SK-N-MC (cell line): Measurements from ENCODE around the gene RDH11.

Experiments used
- DNase-seq: peaks from one replicate; pipeline ENCODE4 v3.0.0-alpha.2; 2011; ENCODE audit warnings: low read depth, low spot score
- H3K27ac ChIP-seq: fragments of 200-600 bp; sonication (generic); 2 replicates; pipeline ENCODE4 v1.5.1; 2016; ENCODE audit warnings: mixed run types
- H3K36me3 ChIP-seq: fragments of 200-600 bp; sonication (generic); 2 replicates; pipeline ENCODE4 v1.6.1; 2017; ENCODE audit warnings: antibody characterized with exemption, low read length, mixed read lengths; ENCODE audit not compliant: insufficient read depth
- H3K4me3 ChIP-seq: fragments of 200-600 bp; sonication (generic); 2 replicates; pipeline ENCODE4 v1.5.1; 2016
- H3K9ac ChIP-seq: fragments of 200-600 bp; sonication (generic); 2 replicates; pipeline ENCODE4 v1.8.0; 2017; ENCODE audit warnings: mixed run types, mixed read lengths; ENCODE audit not compliant: insufficient read length
- H3K9me3 ChIP-seq: fragments of 200-600 bp; sonication (generic); 2 replicates; pipeline ENCODE4 v1.6.1; 2017; ENCODE audit warnings: low read depth, mild to moderate bottlenecking, antibody characterized with exemption, low read length, moderate library complexity, mixed read lengths
- EZH2 ChIP-seq: fragments of 200-600 bp; sonication (generic); IDR thresholded peaks from one replicate; pipeline ENCODE4 v1.6.1; 2017; ENCODE audit warnings: antibody characterized with exemption
- FOXP2 ChIP-seq: optimal IDR thresholded peaks from 2 replicates; pipeline ENCODE3; 2011; ENCODE audit warnings: mild to moderate bottlenecking, moderate library complexity; ENCODE audit not compliant: insufficient read depth; ENCODE audit errors: extremely low read length, control extremely low read depth
- POLR2AphosphoS5 ChIP-seq: IDR thresholded peaks from 2 replicates; pipeline ENCODE4 v1.6.1; 2012; ENCODE audit warnings: mild to moderate bottlenecking, low read depth, low read length, borderline replicate concordance

RDH11 gene, protein sequence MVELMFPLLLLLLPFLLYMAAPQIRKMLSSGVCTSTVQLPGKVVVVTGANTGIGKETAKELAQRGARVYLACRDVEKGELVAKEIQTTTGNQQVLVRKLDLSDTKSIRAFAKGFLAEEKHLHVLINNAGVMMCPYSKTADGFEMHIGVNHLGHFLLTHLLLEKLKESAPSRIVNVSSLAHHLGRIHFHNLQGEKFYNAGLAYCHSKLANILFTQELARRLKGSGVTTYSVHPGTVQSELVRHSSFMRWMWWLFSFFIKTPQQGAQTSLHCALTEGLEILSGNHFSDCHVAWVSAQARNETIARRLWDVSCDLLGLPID

DNA sequence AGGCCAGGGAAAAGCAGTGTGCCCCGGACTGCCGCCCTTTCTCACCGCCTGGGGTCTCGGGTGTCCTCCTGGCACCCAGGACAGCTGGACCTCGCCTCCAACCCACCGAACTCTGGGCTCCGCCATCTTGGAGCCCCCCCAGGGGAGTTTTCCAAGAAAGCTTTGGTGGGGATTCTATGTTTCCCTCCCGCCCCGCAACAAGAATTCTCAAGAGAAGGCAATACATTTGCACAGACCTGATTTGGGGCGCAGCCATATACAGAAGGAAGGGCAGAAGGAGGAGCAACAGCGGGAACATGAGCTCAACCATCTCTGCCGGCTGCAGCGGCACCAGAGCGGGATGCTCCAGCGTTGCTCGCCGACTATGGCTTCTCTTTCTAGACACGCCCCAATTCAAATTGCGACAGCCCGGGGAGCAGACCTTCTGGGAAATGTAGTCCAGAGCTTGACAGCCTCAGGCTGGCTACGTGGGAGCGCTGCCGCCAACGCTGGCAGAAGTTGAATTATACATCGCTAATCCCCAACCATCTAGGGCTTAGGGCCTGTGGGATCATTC, at the start of gene RDH11:
Gene RDH11 (minus strand): TSS at position 371 of the 556 bp plus-strand sequence. CDS start 61 bp downstream, at position 310.
- Histone ChIP-seq H3K27ac (peak within 1 kb of the TSS; percentile 38; the same call in 1 of the 2 replicates), H3K36me3 (peaks cover 26% of the 10 kb centered on the region), H3K9ac (peak within 1 kb of the TSS; percentile 79), H3K4me3 (peak within 1 kb of the TSS; percentile 94), H3K9me3 (no peaks in the 10 kb centered on the region)
- peak; percentile 95 for TF ChIP-seq POLR2AphosphoS5
- no peak for TF ChIP-seq FOXP2
- no peak for TF ChIP-seq EZH2
- peak; percentile 78 for DNase-seq

DNA sequence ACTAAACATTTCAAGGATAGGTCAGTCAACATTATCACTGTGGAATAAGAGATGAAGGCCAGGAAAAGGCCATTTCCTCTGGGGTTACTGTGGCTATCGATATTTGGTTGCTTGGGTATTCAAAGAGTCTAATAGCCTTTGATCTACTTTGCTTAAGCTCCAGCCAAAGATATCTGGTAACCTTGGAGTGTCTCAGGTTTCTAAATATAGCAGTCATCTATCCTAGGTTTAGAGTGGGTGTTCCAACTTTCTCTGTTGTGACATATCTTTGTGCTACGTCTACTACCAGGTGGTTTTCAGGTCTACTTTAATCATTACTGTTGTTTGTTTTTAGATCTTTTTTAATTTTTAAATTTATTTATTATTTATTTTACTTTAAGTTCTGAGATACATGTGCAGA, 48.5 kb upstream of the RDH11 start:
- no peaks in the 10 kb centered on the region for H3K36me3 ChIP-seq
- TF ChIP-seq POLR2AphosphoS5 (no peak), EZH2 (no peak)

DNA sequence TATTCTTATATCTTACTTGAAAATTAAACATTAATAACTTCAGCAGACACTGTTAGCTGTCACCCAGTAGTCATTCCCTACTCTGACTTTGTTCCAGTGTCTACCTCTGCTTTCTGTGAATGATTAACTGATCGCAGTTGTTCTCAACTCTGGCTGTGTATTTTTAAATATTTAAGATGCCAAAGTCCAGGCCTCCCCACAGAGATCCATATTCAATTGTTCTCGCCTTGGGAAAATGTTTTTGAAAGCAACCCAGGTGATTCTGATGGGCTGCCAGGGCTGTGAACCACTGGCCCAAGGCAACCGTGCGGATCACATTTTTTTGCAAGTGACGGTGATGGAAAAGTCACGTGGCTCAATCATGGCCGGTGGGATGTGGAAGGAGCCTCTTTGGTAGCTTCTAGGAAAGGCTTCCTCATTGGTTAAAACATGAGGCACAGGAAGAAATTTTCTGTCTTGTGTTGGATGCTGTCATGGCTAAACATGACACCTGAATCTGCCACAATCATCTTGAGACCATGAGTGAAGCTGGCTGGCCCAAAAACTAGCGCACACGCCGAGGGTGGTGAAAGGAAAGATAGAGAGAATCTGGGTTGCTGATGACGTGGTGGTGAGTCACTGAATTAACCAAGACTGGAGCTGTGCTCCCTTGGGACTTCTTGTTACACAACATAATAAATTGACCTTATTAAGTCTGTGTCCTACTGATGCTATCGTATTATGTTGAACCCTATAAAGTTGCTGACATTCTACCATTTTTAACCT, 43.4 kb upstream of the RDH11 start:
- Histone ChIP-seq H3K36me3 (no peaks in the 10 kb centered on the region), H3K4me3 (no peak overlapping the region), H3K9me3 (no peaks in the 10 kb centered on the region), H3K27ac (no peak overlapping the region), H3K9ac (no peak overlapping the region)
- TF ChIP-seq POLR2AphosphoS5 (no peak), FOXP2 (no peak), EZH2 (no peak)
- peak; percentile 22 for DNase-seq

More for the DNA sequence above, 48.5 kb upstream of the RDH11 start:
- Histone ChIP-seq H3K27ac (no peak overlapping the region), H3K9me3 (no peaks in the 10 kb centered on the region), H3K9ac (no peak overlapping the region), H3K4me3 (no peak overlapping the region)
- DNase-seq = no peak

DNA sequence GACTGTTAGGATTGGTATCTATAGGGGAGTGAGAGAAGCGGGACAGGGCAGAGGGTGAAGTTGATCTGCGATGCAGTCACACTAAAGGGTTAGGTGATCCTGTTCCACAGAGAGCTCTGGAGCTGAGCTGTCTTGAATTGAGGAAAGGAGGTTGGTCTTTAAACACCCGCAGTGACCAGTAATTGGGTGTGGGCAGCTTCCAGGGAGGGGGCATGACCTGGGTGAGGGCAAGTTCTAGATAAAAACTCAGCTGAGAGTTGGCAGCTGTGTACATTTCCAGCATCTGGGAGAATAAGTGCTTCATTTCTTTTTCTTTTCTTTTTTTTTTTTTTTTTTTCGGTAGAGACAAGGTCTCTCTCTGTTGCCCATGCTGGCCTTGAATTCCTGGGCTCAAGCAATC, 41.2 kb upstream of the RDH11 start:
- Histone ChIP-seq H3K9ac (no peak overlapping the region), H3K9me3 (no peaks in the 10 kb centered on the region), H3K27ac (no peak overlapping the region), H3K4me3 (no peak overlapping the region), H3K36me3 (no peaks in the 10 kb centered on the region)
- DNase-seq = no peak
- TF ChIP-seq POLR2AphosphoS5 (no peak), EZH2 (no peak), FOXP2 (no peak)

DNA sequence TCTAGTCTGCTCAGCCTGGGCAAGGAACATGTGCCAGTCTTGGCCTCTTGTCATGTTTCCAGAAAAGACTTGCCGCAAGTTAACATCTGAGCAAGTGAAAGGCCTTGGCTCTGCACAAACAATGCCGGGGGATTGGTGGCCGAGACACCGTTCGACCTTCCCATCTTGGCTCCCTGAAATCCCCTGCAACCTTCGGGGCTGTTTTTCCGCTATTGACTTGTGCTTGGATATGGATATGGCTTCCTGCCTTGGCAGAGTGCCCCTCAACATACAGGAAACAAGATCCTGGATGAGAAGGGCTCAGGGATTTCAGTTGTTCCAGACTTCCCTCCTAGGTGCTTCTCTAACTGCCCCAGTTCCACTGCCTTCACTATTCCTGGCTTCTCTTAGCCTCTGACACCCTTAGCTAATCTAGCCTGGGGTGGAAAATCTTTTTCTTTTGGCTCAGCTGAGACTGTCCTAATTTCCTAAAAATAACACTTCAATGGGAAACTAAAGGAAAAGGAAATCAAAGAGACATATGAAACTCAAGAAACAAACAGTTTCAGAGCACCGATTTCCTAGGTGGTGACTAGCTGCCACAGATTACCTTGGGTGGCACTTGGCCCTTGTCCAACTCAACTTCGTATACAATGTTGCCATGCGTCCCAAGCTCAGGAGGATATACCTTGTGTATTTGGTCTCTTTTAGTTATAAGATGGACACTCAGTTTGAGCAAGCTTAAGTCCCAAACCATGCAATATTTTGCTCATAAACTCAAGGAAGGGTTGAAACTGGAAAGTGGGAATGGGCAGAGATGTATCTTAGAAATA, 40.0 kb upstream of the RDH11 start:
- Histone ChIP-seq H3K36me3 (no peaks in the 10 kb centered on the region), H3K9me3 (no peaks in the 10 kb centered on the region), H3K4me3 (no peak overlapping the region), H3K27ac (no peak overlapping the region), H3K9ac (no peak overlapping the region)
- TF ChIP-seq POLR2AphosphoS5 (no peak), EZH2 (no peak), FOXP2 (no peak)
- no peak for DNase-seq

DNA sequence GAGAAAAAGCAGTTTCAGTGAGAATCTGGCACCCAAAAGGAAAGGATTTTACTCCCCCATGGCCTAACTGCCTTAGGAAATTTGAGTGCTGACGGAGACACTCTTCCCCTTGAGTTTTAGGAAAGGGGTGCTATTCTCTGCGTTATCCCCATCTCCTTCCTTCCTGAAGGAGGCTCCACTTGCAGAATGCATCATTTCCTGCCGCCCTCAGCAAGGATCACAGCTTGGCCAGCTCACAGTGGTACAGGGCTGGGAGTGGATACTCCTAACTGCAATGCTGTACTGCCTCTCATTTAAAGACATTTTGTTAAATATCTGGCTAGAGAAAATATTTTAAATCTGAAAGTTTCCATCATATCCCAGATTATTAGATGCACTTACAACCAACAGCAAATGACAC, 39.1 kb upstream of the RDH11 start:
- Histone ChIP-seq H3K9ac (no peak overlapping the region), H3K4me3 (no peak overlapping the region), H3K9me3 (no peaks in the 10 kb centered on the region), H3K36me3 (no peaks in the 10 kb centered on the region), H3K27ac (no peak overlapping the region)
- TF ChIP-seq EZH2 (no peak), FOXP2 (no peak), POLR2AphosphoS5 (no peak)
- no peak for DNase-seq

DNA sequence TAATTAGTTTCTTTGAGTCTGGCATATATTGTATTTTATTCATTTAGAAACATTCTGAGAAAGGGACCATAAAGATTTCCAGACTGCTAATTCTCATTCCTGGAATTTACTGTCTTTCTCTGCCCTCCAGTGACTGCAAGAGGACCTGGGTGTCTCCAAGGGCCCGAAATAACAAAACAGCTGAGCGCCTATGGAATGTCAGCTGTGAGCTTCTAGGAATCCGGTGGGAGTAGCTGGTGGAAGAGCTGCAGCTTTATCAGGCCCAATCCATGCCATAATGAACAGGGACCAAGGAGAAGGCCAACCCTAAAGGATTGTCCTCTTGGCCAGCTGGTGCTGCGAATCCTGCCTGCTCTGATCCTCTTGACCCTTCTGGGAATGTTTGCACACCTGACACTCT, 38.1 kb upstream of the RDH11 start:
- H3K9me3 ChIP-seq = no peaks in the 10 kb centered on the region
- H3K36me3 ChIP-seq = no peaks in the 10 kb centered on the region
- no peak for DNase-seq
- no peak overlapping the region for H3K9ac ChIP-seq
- no peak for TF ChIP-seq EZH2
- no peak for TF ChIP-seq POLR2AphosphoS5
- TF ChIP-seq FOXP2 = no peak
- no peak overlapping the region for H3K4me3 ChIP-seq
- no peak overlapping the region for H3K27ac ChIP-seq

DNA sequence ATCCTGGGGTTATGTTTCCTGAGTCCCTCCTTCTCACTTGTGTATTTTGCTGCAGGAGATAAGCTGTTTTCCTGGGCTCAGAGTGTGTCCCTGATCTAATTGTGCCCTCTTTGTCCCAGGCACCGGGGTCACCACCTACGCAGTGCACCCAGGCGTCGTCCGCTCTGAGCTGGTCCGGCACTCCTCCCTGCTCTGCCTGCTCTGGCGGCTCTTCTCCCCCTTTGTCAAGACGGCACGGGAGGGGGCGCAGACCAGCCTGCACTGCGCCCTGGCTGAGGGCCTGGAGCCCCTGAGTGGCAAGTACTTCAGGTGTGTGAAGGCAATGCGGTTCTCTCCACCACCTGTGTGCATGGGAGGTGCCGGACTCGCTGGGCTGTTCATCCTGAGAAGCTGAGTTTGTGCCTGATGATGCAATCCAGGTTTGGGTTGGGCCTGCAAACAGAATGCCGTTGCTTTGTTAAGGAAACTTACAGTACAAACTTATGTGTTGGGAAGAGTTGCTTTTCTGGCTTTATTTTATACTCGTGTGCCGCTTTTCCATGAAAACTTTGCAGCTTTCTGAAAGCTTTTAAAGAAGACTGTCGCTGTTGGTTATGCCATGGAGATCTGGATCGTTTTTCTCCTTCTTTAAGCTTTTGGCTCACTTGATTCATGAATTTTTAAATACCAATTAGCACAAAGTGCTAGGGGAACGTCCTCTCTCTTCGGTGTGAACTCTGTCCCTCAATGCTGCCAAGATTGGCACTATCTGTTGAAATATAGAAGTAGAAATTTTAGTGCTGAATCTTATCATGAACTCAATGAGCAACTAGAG, 33.7 kb upstream of the RDH11 start:
- no peaks in the 10 kb centered on the region for H3K9me3 ChIP-seq
- TF ChIP-seq FOXP2 (no peak), EZH2 (no peak), POLR2AphosphoS5 (no peak)
- no peaks in the 10 kb centered on the region for H3K36me3 ChIP-seq
- DNase-seq = no peak
- no peak overlapping the region for H3K9ac ChIP-seq
- no peak overlapping the region for H3K4me3 ChIP-seq
- no peak overlapping the region for H3K27ac ChIP-seq
